GM21367 (cell line): ENCODE measurements around the gene TMEM119.

Experiments
- ATAC-seq: cut with Tn5 transposase; IDR thresholded peaks from one replicate; pipeline ENCODE4 v1.9.1; 2021; ENCODE audit not compliant: unreplicated experiment

Gene TMEM119

GRCh38 chr12:108548954-108549521 is 48.8 kb downstream of the TMEM119 start:
- no peak for ATAC-seq

DNA sequence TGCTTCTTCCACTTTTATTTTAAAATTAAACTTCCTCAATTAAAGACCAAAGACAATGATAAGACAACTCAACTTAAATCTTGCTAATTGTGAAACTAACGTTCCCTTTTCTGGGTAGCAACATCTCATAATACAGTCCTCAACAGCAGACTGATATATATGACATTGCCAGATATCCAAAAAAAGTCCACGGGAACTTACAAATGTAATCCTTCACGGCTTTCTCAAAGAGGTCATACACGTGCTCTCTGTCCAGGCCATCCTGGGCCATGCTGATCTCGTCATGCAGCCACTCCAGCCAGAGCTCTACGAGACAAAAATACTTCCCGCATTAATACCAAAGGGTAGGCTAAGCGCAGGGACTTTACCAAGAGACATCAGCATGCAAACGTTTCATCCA is 50.2 kb downstream of the TMEM119 start:
- no peak for ATAC-seq

GRCh38 chr12:108543652-108544051 is 54.2 kb downstream of the TMEM119 start:
- ATAC-seq = no peak

DNA sequence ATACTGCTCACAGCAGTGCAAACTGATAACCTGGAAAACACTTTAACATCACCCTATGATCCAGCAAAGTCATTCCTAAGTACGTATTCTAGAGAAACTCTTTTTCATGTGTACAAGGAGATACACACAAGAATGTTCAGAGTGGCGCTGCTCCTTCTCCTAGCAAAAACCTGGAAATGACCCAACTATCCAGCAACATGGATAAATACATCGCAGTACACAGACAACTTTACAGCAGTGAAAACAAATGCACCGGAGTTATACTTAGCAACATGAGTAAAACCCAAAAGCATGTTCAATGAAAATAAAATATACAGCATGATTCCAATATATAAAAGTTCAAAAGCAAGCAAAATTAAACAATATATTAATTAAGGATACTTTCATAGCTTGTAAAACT is 55.6 kb downstream of the TMEM119 start:
- no peak for ATAC-seq
